Measurements from ENCODE around the gene SURF1. TPM values are rescaled to one million over a fixed set of nuclear protein-coding genes. Genes with fewer than 3 reads are reported as not detected.
"Not testable (repeated sequence)": the region's sequence is repeated elsewhere in the genome, so short reads cannot be mapped to it uniquely, and the experiment has no call there.

Gene SURF1
- total RNA-seq, 4 donors from 2014 or later: 35.0 to 59.4 (median 41.6) TPM

GRCh38 chr9:133321411-133321935 lies 34.8 kb downstream of the SURF1 start:
- H3K9me3 ChIP-seq: no peaks in the 10 kb centered on the region
- no peaks in the 10 kb centered on the region for H3K36me3 ChIP-seq
- TF ChIP-seq EP300 (IDR thresholded peaks at IDR 0.05) (no peak), CTCF (IDR thresholded peaks at IDR 0.05) (no peak), POLR2A (IDR thresholded peaks at IDR 0.05) (no peak)
- no peaks in the 10 kb centered on the region for H3K27me3 ChIP-seq
- no peak overlapping the region for H3K27ac ChIP-seq
- no peaks in the 10 kb centered on the region for H3K4me1 ChIP-seq
- H3K4me3 ChIP-seq: no peak overlapping the region
- DNase-seq (ENCODE audit: low spot score in 2 of 2): no peak
- 72 to 75% methylated on average over 13 of the region's 13 CpGs for WGBS, 2 donors

- Histone ChIP-seq H3K4me1 (no peaks in the 10 kb centered on the region), H3K4me3 (no peak overlapping the region), H3K36me3 (no peaks in the 10 kb centered on the region), H3K27ac (no peak overlapping the region), H3K27me3 (no peaks in the 10 kb centered on the region), H3K9me3 (no peaks in the 10 kb centered on the region)
- 72 to 78% methylated on average over 9 to 13 of the region's 13 CpGs for WGBS, 2 donors
- DNase-seq (ENCODE audit: low spot score in 2 of 2): no peak
- TF ChIP-seq CTCF (IDR thresholded peaks at IDR 0.05): no peak
- no peak for TF ChIP-seq EP300 (IDR thresholded peaks at IDR 0.05)
- TF ChIP-seq POLR2A (IDR thresholded peaks at IDR 0.05): no peak
These were observed 35.8 kb downstream of the SURF1 start for GRCh38 chr9:133320421-133320881.

GRCh38 chr9:133317551-133317950 lies 38.7 kb downstream of the SURF1 start:
- not testable (repeated sequence) for H3K27ac ChIP-seq; H3K36me3 ChIP-seq; H3K27me3 ChIP-seq; DNase-seq (ENCODE audit: low spot score in 2 of 2); H3K4me1 ChIP-seq; H3K4me3 ChIP-seq; H3K9me3 ChIP-seq
- 77 to 86% methylated on average over 11 to 13 of the region's 13 CpGs for WGBS, 2 donors

GRCh38 chr9:133315997-133316396 lies 40.3 kb downstream of the SURF1 start:
- H3K4me1 ChIP-seq: no peaks in the 10 kb centered on the region
- H3K9me3 ChIP-seq: no peaks in the 10 kb centered on the region
- no peaks in the 10 kb centered on the region for H3K36me3 ChIP-seq
- H3K27ac ChIP-seq: no peak overlapping the region
- H3K4me3 ChIP-seq: no peak overlapping the region
- 67 to 68% methylated on average over 2 of the region's 2 CpGs for WGBS, 2 donors
- no peak for DNase-seq (ENCODE audit: low spot score in 2 of 2)
- no peaks in the 10 kb centered on the region for H3K27me3 ChIP-seq
- TF ChIP-seq CTCF (IDR thresholded peaks at IDR 0.05): no peak
- no peak for TF ChIP-seq POLR2A (IDR thresholded peaks at IDR 0.05)
- no peak for TF ChIP-seq EP300 (IDR thresholded peaks at IDR 0.05)

GRCh38 chr9:133309608-133310007 lies 46.7 kb downstream of the SURF1 start:
- 80 to 85% methylated on average over 6 of the region's 6 CpGs for WGBS, 2 donors
- Histone ChIP-seq H3K36me3 (no peaks in the 10 kb centered on the region), H3K4me3 (no peak overlapping the region), H3K4me1 (no peaks in the 10 kb centered on the region), H3K9me3 (peaks cover 0 to 5% (median 0%) of the 10 kb centered on the region in 4 donors), H3K27me3 (no peaks in the 10 kb centered on the region), H3K27ac (no peak overlapping the region)
- no peak for DNase-seq (ENCODE audit: low spot score in 2 of 2)
- no peak for TF ChIP-seq EP300 (IDR thresholded peaks at IDR 0.05)
- no peak for TF ChIP-seq CTCF (IDR thresholded peaks at IDR 0.05)
- no peak for TF ChIP-seq POLR2A (IDR thresholded peaks at IDR 0.05)

- Histone ChIP-seq H3K9me3 (peaks cover 0 to 5% (median 0%) of the 10 kb centered on the region in 4 donors), H3K27ac (no peak overlapping the region), H3K36me3 (no peaks in the 10 kb centered on the region), H3K27me3 (no peaks in the 10 kb centered on the region), H3K4me3 (no peak overlapping the region), H3K4me1 (no peaks in the 10 kb centered on the region)
- WGBS, 2 donors: 62 to 68% methylated on average over 16 of the region's 16 CpGs
- no peak for TF ChIP-seq POLR2A (IDR thresholded peaks at IDR 0.05)
- TF ChIP-seq EP300 (IDR thresholded peaks at IDR 0.05): no peak
- TF ChIP-seq CTCF (IDR thresholded peaks at IDR 0.05): no peak
- DNase-seq (ENCODE audit: low spot score in 2 of 2): no peak
These were observed 49.0 kb downstream of the SURF1 start for GRCh38 chr9:133307301-133307700.

Data from tibial nerve (tissue), 4 donors.